IPS-NIHi11 (cell line): ENCODE results near the gene FRMD3.

Source experiments
- DNase-seq: peaks from one replicate; pipeline ENCODE4 v3.0.0; 2012; ENCODE audit warnings: mixed read lengths, low spot score

FRMD3 gene

GRCh38 chr9:83472764-83473163, 65.4 kb downstream of the FRMD3 start:
- DNase-seq = no peak

GRCh38 chr9:83472221-83472665, 66.0 kb downstream of the FRMD3 start:
- DNase-seq = no peak

GRCh38 chr9:83471241-83471640, 67.0 kb downstream of the FRMD3 start:
- no peak for DNase-seq

GRCh38 chr9:83469722-83470121, 68.5 kb downstream of the FRMD3 start:
- DNase-seq = no peak

GRCh38 chr9:83468821-83469220, 69.4 kb downstream of the FRMD3 start:
- DNase-seq = no peak

GRCh38 chr9:83466877-83467276, 71.3 kb downstream of the FRMD3 start:
- no peak for DNase-seq

GRCh38 chr9:83466351-83466750, 71.8 kb downstream of the FRMD3 start:
- DNase-seq = no peak

- no peak for DNase-seq
Observed at GRCh38 chr9:83459830-83460229, 78.4 kb downstream of the FRMD3 start.

- DNase-seq = no peak
Observed at GRCh38 chr9:83458530-83458929, 79.7 kb downstream of the FRMD3 start.

GRCh38 chr9:83457005-83457404, 81.2 kb downstream of the FRMD3 start:
- DNase-seq = no peak

GRCh38 chr9:83456226-83456625, 82.0 kb downstream of the FRMD3 start:
- DNase-seq = no peak

- no peak for DNase-seq
Observed at GRCh38 chr9:83454076-83454475, 84.1 kb downstream of the FRMD3 start.

- no peak for DNase-seq
Observed at GRCh38 chr9:83451308-83451707, 86.9 kb downstream of the FRMD3 start.

GRCh38 chr9:83449983-83450382, 88.2 kb downstream of the FRMD3 start:
- DNase-seq = no peak

GRCh38 chr9:83449166-83449565, 89.0 kb downstream of the FRMD3 start:
- DNase-seq = no peak

- no peak for DNase-seq
Observed at GRCh38 chr9:83448626-83449025, 89.6 kb downstream of the FRMD3 start.

- no peak for DNase-seq
Observed at GRCh38 chr9:83447351-83447750, 90.8 kb downstream of the FRMD3 start.

- no peak for DNase-seq
Observed at GRCh38 chr9:83445703-83446265, 92.4 kb downstream of the FRMD3 start.

- DNase-seq = no peak
Observed at GRCh38 chr9:83444110-83444509, 94.1 kb downstream of the FRMD3 start.

- no peak for DNase-seq
Observed at GRCh38 chr9:83441390-83441789, 96.8 kb downstream of the FRMD3 start.

- DNase-seq = no peak
Observed at GRCh38 chr9:83440641-83441040, 97.6 kb downstream of the FRMD3 start.

GRCh38 chr9:83435301-83435700, 102.9 kb downstream of the FRMD3 start:
- DNase-seq = no peak

GRCh38 chr9:83434254-83434653, 103.9 kb downstream of the FRMD3 start:
- no peak for DNase-seq

- DNase-seq = no peak
Observed at GRCh38 chr9:83433846-83434245, 104.4 kb downstream of the FRMD3 start.
